Adipocyte (in vitro differentiated cells): ENCODE measurements around the gene USP36.
"Not testable (repeated sequence)": the region's sequence is repeated elsewhere in the genome, so short reads cannot be mapped to it uniquely, and the experiment has no call there.

Experiments
- DNase-seq: peaks from one replicate; pipeline ENCODE4 v3.0.0-alpha.2; 2015; ENCODE audit warnings: low read depth
- H3K27me3 ChIP-seq: replicated peaks from 2 replicates; pipeline ENCODE4 v1.7.0; 2013; ENCODE audit warnings: mild to moderate bottlenecking, low read length, moderate library complexity; ENCODE audit not compliant: control insufficient read depth, insufficient read depth
- H3K36me3 ChIP-seq: 2 replicates; pipeline ENCODE4 v1.7.0; 2013; ENCODE audit warnings: low read length, mild to moderate bottlenecking, moderate library complexity; ENCODE audit not compliant: control insufficient read depth, insufficient read depth, severe bottlenecking
- H3K4me1 ChIP-seq: 2 replicates; pipeline ENCODE4 v1.7.0; 2013; ENCODE audit warnings: mild to moderate bottlenecking, low read length, moderate library complexity; ENCODE audit not compliant: control insufficient read depth, insufficient read depth
- H3K4me3 ChIP-seq: 2 replicates; pipeline ENCODE4 v1.7.0; 2013; ENCODE audit warnings: mild to moderate bottlenecking, low read length, moderate library complexity
- H3K9ac ChIP-seq: 2 replicates; pipeline ENCODE4 v1.7.0; 2013; ENCODE audit warnings: mild to moderate bottlenecking, low read length, moderate library complexity
- H3K9me3 ChIP-seq: 2 replicates; pipeline ENCODE4 v1.7.0; 2013; ENCODE audit warnings: mild to moderate bottlenecking, low read length, moderate library complexity; ENCODE audit not compliant: control insufficient read depth

Gene USP36

GRCh38 chr17:78882540-78883088 is 42.0 kb upstream of the USP36 start:
- Histone ChIP-seq H3K4me3 (peak overlapping the region; percentile 49), H3K27me3 (no peaks in the 10 kb centered on the region), H3K9me3 (no peaks in the 10 kb centered on the region), H3K4me1 (peaks cover 61% of the 10 kb centered on the region), H3K9ac (peak overlapping the region; percentile 93), H3K36me3 (peaks cover 19% of the 10 kb centered on the region)
- no peak for DNase-seq

- Histone ChIP-seq H3K27me3 (no peaks in the 10 kb centered on the region), H3K9ac (peak overlapping the region; percentile 76), H3K4me3 (peak overlapping the region; percentile 54), H3K36me3 (peaks cover 10% of the 10 kb centered on the region), H3K4me1 (peaks cover 56% of the 10 kb centered on the region), H3K9me3 (no peaks in the 10 kb centered on the region)
- peak; percentile 97 for DNase-seq
These were observed 39.1 kb upstream of the USP36 start for GRCh38 chr17:78879635-78880186.

DNA sequence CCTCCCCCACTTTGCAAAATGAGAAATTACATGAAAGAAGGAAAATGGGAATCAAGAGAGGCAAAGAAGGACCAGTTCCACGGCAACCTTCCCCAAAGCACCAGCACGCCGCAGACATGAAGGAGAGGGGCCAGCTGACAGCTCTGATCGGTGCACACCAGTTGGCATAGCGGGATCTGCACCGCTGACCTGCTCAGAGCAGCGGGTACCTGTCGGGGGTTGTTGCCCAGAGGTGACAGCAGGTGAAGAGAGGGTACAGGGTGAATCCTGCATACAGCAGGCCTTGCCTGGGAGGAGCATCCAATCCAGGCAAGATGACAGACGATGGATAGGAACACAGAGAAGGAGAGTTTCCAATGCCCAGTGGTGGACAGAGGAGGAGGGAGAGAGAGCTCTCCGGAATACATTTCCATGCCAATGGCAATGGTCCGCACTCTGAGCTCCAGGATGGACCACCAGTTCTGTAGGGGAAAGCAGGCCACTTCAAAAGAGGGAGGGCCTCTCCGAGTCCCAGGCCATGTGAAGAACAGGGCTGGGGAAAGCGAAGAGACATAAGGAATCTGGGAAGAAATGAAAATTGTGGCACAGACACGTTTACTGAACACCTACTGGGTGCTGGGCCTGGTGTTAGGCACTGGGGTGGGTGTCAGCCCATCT is 38.4 kb upstream of the USP36 start:
- Histone ChIP-seq H3K27me3 (no peaks in the 10 kb centered on the region), H3K9ac (peak overlapping the region; percentile 76), H3K4me1 (peaks cover 48% of the 10 kb centered on the region), H3K4me3 (peak overlapping the region; percentile 54), H3K36me3 (peaks cover 11% of the 10 kb centered on the region), H3K9me3 (no peaks in the 10 kb centered on the region)
- DNase-seq = no peak

- H3K36me3 ChIP-seq = peaks cover 18% of the 10 kb centered on the region
- no peak for DNase-seq
- H3K4me3 ChIP-seq = no peak overlapping the region
- no peak overlapping the region for H3K9ac ChIP-seq
- no peaks in the 10 kb centered on the region for H3K9me3 ChIP-seq
- peaks cover 43% of the 10 kb centered on the region for H3K4me1 ChIP-seq
- no peaks in the 10 kb centered on the region for H3K27me3 ChIP-seq
These were observed 37.6 kb upstream of the USP36 start for GRCh38 chr17:78878261-78878660.

- H3K27me3 ChIP-seq, H3K4me3 ChIP-seq, DNase-seq, H3K9ac ChIP-seq, H3K9me3 ChIP-seq: not testable (repeated sequence)
- Histone ChIP-seq H3K36me3 (peaks cover 30% of the 10 kb centered on the region), H3K4me1 (peaks cover 31% of the 10 kb centered on the region)
These were observed 36.4 kb upstream of the USP36 start for GRCh38 chr17:78876954-78877517.

DNA sequence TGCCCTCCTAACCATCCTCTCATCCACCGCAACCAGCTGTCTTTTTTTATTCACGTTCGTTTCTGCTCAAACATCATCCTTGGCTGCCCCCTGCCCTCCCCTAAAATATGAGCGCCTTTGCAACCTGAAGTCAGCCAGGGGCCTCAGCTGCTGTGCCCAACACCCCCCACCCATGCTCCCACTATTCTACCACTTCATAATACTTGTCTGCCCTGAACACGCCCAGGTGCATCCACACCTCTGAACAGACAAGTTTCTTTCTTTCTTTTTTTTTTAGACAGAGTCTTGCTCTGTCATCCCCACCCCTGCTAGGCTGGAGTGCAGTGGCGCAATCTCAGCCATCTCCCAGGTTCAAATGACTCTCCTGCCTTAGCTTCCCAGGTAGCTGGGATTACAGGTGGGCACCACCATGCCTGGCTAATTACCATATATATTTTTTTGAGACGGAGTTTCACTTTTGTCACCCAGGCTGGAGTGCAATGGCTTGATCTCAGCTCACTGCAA is 35.5 kb upstream of the USP36 start:
- Histone ChIP-seq H3K9ac (no peak overlapping the region), H3K4me3 (no peak overlapping the region), H3K27me3 (no peaks in the 10 kb centered on the region), H3K4me1 (peaks cover 31% of the 10 kb centered on the region), H3K9me3 (no peaks in the 10 kb centered on the region), H3K36me3 (peaks cover 38% of the 10 kb centered on the region)
- DNase-seq = no peak

- DNase-seq = peak; percentile 29
- peaks cover 31% of the 10 kb centered on the region for H3K4me1 ChIP-seq
- H3K36me3 ChIP-seq = peaks cover 44% of the 10 kb centered on the region
- H3K9ac ChIP-seq = no peak overlapping the region
- no peaks in the 10 kb centered on the region for H3K27me3 ChIP-seq
- no peaks in the 10 kb centered on the region for H3K9me3 ChIP-seq
- no peak overlapping the region for H3K4me3 ChIP-seq
These were observed 34.9 kb upstream of the USP36 start for GRCh38 chr17:78875363-78876093.

DNA sequence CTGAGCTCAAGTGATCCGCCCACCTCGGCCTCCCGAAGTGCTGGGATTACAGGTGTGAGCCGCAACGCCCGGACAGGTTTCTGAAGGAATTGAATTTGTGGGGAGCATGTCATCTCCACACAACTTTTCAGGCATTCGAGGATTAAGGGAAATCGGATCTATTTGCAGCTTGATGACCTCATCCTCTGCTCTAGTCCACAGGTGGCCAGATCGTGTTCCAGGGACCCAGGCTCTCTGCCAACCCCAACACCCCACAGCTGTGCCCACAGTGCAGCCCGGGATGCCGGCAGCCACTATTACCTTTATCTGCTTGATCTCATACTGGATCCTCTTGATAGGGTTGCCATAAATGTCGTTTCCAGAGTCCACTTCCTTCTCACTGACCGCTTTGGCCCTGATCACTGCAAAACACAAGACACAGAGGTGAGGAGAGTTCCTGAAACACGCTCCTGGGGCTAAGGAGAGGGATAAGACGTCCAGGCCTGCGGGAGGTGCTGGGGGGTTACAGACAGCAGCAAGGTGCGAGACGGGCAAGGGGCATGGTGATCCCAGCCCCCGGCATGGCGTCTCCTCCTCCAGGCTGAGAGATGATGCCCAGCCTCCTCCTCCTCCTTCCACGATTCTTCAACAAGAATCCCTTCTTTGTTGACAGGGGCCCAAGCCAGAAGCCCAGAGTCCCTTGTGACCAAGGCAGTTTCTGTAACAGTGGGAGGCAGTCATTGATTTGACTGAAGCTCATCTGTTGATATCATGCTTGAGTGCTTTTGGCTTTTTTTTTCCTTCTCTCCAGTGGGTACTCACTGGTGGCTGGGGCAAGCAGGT is 33.1 kb upstream of the USP36 start:
- Histone ChIP-seq H3K9me3 (no peaks in the 10 kb centered on the region), H3K4me3 (no peak overlapping the region), H3K4me1 (peaks cover 16% of the 10 kb centered on the region), H3K36me3 (peaks cover 57% of the 10 kb centered on the region), H3K27me3 (no peaks in the 10 kb centered on the region), H3K9ac (peak overlapping the region; percentile 1)
- DNase-seq = peak; percentile 21

GRCh38 chr17:78872486-78872885 is 31.9 kb upstream of the USP36 start:
- Histone ChIP-seq H3K4me3 (no peak overlapping the region), H3K4me1 (peaks cover 21% of the 10 kb centered on the region), H3K9me3 (no peaks in the 10 kb centered on the region), H3K9ac (no peak overlapping the region), H3K27me3 (no peaks in the 10 kb centered on the region), H3K36me3 (peaks cover 62% of the 10 kb centered on the region)
- DNase-seq = no peak

DNA sequence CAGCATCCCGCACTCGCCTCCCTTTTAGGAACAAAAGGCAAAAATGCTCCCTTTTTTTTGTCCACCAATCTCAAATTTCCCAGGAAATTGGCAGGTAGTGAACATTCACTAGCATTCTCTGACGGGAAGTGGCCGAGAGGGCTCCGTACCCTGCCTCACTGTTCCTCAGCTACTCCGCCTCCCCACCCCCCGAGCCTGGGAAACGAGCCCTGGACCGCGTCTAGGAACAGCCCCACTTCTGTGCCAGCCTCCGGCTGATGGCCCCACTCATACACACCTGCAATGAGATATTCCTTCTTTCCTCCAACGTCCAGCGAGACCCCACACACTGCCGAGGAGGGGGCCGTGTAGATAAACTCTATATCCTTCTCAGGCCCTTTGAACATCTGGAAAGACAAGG is 30.0 kb upstream of the USP36 start:
- H3K9me3 ChIP-seq = no peaks in the 10 kb centered on the region
- H3K9ac ChIP-seq = no peak overlapping the region
- H3K36me3 ChIP-seq = peaks cover 62% of the 10 kb centered on the region
- no peak for DNase-seq
- H3K4me3 ChIP-seq = no peak overlapping the region
- peaks cover 25% of the 10 kb centered on the region for H3K4me1 ChIP-seq
- no peaks in the 10 kb centered on the region for H3K27me3 ChIP-seq
